HG03575 (cell line): ENCODE data around the gene ANKRD30A.

Experiments used
- ATAC-seq: cut with Tn5 transposase; IDR thresholded peaks from one replicate; pipeline ENCODE4 v1.9.1; 2021; ENCODE audit not compliant: unreplicated experiment, insufficient number of reproducible peaks, low FRiP score; ENCODE audit errors: extremely low read depth

The ANKRD30A gene

GRCh38 chr10:37403776-37404175 is 278.4 kb downstream of the ANKRD30A start:
- ATAC-seq: no peak
